Activated CD4-positive, alpha-beta T cell treated with anti-CD3 and anti-CD28 coated beads, Interleukin-2, amount 10 ng/mL, durations not matched to agents 7 days and 5 days (primary cell): Measurements from ENCODE around the gene TMPRSS11B. TPM values are rescaled to one million over a fixed set of nuclear protein-coding genes. Genes with fewer than 3 reads are reported as not detected.
A peak's percentile ranks its signal among the peaks of the same experiment; 100 is the strongest.
"Not testable (repeated sequence)": the region's sequence is repeated elsewhere in the genome, so short reads cannot be mapped to it uniquely, and the experiment has no call there.

Experiments used
- CTCF ChIA-PET: fragments of 350-600 bp; sonication (Branson Sonifier 250); formaldehyde crosslinking; loops from one replicate; lab custom pipeline; 2021; ENCODE audit warnings: antibody characterized with exemption; lab: Charles Lee
- POLR2A ChIA-PET: fragments of 350-600 bp; sonication (Branson Sonifier 250); formaldehyde crosslinking; loops from one replicate; lab custom pipeline; 2021; ENCODE audit warnings: antibody characterized with exemption; lab: Charles Lee
- DNase-seq: peaks from one replicate; pipeline ENCODE4 v3.0.0-alpha.2; 2020
- H3K27ac Mint-ChIP-seq: one replicate; pipeline ENCODE4 v1.8.0; 2021; ENCODE audit warnings: mild to moderate bottlenecking, moderate library complexity, mixed read lengths
- H3K27me3 Mint-ChIP-seq: one replicate; pipeline ENCODE4 v1.8.0; 2021; ENCODE audit warnings: mixed read lengths
- H3K36me3 Mint-ChIP-seq: one replicate; pipeline ENCODE4 v1.8.0; 2021; ENCODE audit warnings: low read depth, mixed read lengths
- H3K4me1 Mint-ChIP-seq: one replicate; pipeline ENCODE4 v1.8.0; 2021; ENCODE audit warnings: mixed read lengths
- H3K4me3 Mint-ChIP-seq: one replicate; pipeline ENCODE4 v1.8.0; 2021; ENCODE audit warnings: mild to moderate bottlenecking, moderate library complexity, mixed read lengths
- H3K9me3 Mint-ChIP-seq: one replicate; pipeline ENCODE4 v1.8.0; 2021; ENCODE audit warnings: mixed read lengths
- total RNA-seq, 2 experiments: library from RNA; stranded (reverse); gene quantifications; one replicate each; pipeline ENCODE4 v1.2.3, GENCODE V29; 2021

The TMPRSS11B gene, protein sequence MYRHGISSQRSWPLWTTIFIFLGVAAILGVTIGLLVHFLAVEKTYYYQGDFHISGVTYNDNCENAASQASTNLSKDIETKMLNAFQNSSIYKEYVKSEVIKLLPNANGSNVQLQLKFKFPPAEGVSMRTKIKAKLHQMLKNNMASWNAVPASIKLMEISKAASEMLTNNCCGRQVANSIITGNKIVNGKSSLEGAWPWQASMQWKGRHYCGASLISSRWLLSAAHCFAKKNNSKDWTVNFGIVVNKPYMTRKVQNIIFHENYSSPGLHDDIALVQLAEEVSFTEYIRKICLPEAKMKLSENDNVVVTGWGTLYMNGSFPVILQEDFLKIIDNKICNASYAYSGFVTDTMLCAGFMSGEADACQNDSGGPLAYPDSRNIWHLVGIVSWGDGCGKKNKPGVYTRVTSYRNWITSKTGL
- total RNA-seq, result not detected

- Mint-ChIP-seq H3K36me3 (no peaks in the 10 kb centered on the region), H3K27ac (no peak within 1 kb of the TSS), H3K9me3 (no peaks in the 10 kb centered on the region), H3K27me3 (peaks cover 3% of the 10 kb centered on the region), H3K4me3 (no peak within 1 kb of the TSS), H3K4me1 (peaks cover 7% of the 10 kb centered on the region)
- DNase-seq, result no peak
- ChIA-PET POLR2A (no interaction called here), CTCF (no interaction called here)
Measured at GRCh38 chr4:68245594-68245993, at the start of gene TMPRSS11B. TSS of gene TMPRSS11B (minus strand) at chr4:68245694. CDS start at chr4:68245558, 136 bp downstream.

- Mint-ChIP-seq H3K4me3 (no peak overlapping the region), H3K27ac (no peak overlapping the region)
Measured at GRCh38 chr4:68291256-68291655, 45.8 kb upstream of the TMPRSS11B start.

DNA sequence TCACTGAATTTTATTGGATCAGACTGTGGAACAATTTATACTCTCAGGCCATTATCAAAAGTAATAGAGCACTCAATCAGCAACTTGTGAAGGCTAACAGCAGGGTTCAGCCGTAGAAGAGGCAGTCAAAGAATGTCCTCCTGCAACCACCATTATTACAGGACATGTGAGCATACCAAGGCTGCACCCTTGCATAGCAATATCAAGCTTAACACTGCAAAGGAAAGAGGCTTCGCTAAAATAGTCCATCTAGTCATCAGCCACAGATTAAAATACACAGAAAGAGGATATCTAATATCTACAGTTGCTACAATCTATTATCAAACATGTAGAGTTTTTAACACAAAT is 42.9 kb upstream of the TMPRSS11B start:
- Mint-ChIP-seq H3K9me3 (no peaks in the 10 kb centered on the region), H3K4me1 (no peaks in the 10 kb centered on the region), H3K27ac (no peak overlapping the region), H3K27me3 (peaks cover 12% of the 10 kb centered on the region), H3K36me3 (no peaks in the 10 kb centered on the region), H3K4me3 (no peak overlapping the region)
- CTCF ChIA-PET, result no interaction called here
- POLR2A ChIA-PET, result no interaction called here
- no peak for DNase-seq

More at GRCh38 chr4:68291256-68291655, 45.8 kb upstream of the TMPRSS11B start:
- Mint-ChIP-seq H3K36me3 (no peaks in the 10 kb centered on the region), H3K4me1 (no peaks in the 10 kb centered on the region), H3K9me3 (no peaks in the 10 kb centered on the region), H3K27me3 (peaks cover 8% of the 10 kb centered on the region)
- no peak for DNase-seq
- CTCF ChIA-PET, result no interaction called here
- POLR2A ChIA-PET, result no interaction called here

GRCh38 chr4:68287704-68288392 is 42.4 kb upstream of the TMPRSS11B start:
- ChIA-PET CTCF (no interaction called here), POLR2A (no interaction called here)
- H3K36me3 Mint-ChIP-seq, result no peaks in the 10 kb centered on the region
- no peak overlapping the region for H3K27ac Mint-ChIP-seq
- H3K9me3 Mint-ChIP-seq, result no peaks in the 10 kb centered on the region
- DNase-seq, result no peak
- H3K4me3 Mint-ChIP-seq, result no peak overlapping the region
- peaks cover 12% of the 10 kb centered on the region for H3K27me3 Mint-ChIP-seq
- no peaks in the 10 kb centered on the region for H3K4me1 Mint-ChIP-seq

DNA sequence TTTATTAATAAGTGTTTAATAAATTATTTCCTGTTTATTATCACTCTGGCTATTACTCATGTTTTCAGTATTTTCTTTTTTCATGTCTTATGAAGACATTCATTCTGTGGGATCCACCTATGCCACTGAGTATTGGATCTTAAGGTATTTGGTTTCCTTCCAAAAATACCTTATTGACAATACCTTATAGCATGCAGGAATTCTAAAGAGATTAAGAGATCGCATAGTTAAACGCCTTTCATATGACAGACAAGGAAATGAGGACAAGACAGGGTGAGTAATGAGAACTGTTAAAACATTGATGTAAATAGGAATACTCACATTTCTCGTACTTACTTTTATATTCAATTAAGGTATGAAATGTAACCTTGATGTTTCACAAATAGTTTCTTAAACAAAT is 38.2 kb upstream of the TMPRSS11B start:
- H3K27ac Mint-ChIP-seq, result no peak overlapping the region
- no peaks in the 10 kb centered on the region for H3K36me3 Mint-ChIP-seq
- DNase-seq, result no peak
- H3K9me3 Mint-ChIP-seq, result no peaks in the 10 kb centered on the region
- ChIA-PET CTCF (no interaction called here), POLR2A (no interaction called here)
- H3K4me1 Mint-ChIP-seq, result no peaks in the 10 kb centered on the region
- H3K27me3 Mint-ChIP-seq, result peaks cover 8% of the 10 kb centered on the region
- H3K4me3 Mint-ChIP-seq, result no peak overlapping the region

DNA sequence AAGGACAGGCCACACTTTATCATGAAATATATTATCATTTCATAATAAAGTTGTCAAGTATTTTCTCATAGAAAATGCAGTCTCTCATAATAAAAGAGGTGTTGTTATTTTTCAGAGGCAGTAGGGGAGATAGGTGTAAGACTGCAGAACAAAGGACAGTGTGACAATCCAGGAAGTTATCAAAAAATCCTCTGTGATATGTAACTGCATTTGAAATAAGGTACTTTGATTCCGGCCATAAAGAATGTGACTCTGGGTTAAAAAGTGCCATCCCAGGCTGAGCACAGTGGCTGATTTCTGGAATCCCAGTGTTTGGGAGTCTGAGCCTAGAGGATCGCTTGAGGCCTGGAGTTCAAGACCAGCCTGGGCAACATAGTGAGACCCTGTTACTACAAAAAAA is 37.6 kb upstream of the TMPRSS11B start:
- POLR2A ChIA-PET, result no interaction called here
- Mint-ChIP-seq H3K27me3 (peaks cover 4% of the 10 kb centered on the region), H3K4me1 (no peaks in the 10 kb centered on the region), H3K4me3 (no peak overlapping the region), H3K36me3 (no peaks in the 10 kb centered on the region), H3K27ac (no peak overlapping the region), H3K9me3 (no peaks in the 10 kb centered on the region)
- DNase-seq, result no peak
- CTCF ChIA-PET, result no interaction called here

GRCh38 chr4:68281796-68282740 is 36.6 kb upstream of the TMPRSS11B start:
- H3K9me3 Mint-ChIP-seq, H3K4me3 Mint-ChIP-seq, POLR2A ChIA-PET, DNase-seq, H3K27ac Mint-ChIP-seq, CTCF ChIA-PET, H3K4me1 Mint-ChIP-seq, H3K27me3 Mint-ChIP-seq, H3K36me3 Mint-ChIP-seq: not testable (repeated sequence)

- Mint-ChIP-seq H3K9me3 (no peaks in the 10 kb centered on the region), H3K27ac (no peak overlapping the region), H3K4me3 (no peak overlapping the region), H3K4me1 (no peaks in the 10 kb centered on the region), H3K27me3 (peaks cover 6% of the 10 kb centered on the region), H3K36me3 (no peaks in the 10 kb centered on the region)
- ChIA-PET CTCF (interaction anchor here (0.7 kb wide), 1 partner anchor 15 kb away, joined by 4 read pairs; no protein-coding TSS in a partner anchor), POLR2A (no interaction called here)
- no peak for DNase-seq
Measured at GRCh38 chr4:68278029-68278428, 32.5 kb upstream of the TMPRSS11B start.

DNA sequence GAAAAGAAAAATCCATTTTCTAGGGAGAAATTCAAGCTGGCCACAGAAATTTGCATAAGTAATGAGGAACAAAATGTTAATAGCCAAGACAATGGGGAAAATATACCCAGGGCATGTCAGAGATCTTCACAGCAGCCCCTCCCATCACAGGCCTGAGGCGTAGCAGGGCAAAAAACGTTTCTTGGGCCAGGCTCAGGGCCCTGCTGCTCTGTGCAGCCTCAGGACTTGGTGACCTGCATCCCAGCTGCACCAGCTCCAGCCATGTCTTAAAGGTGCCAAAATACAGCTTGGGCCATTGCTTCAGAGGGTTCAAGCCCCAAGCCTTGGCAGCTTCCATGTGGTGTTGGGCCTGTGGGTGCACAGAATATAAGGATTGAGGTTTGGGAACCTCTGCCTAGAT is 32.1 kb upstream of the TMPRSS11B start:
- no peak overlapping the region for H3K4me3 Mint-ChIP-seq
- no peaks in the 10 kb centered on the region for H3K4me1 Mint-ChIP-seq
- ChIA-PET CTCF (interaction anchor here (0.7 kb wide), 1 partner anchor 14 kb away, joined by 4 read pairs; no protein-coding TSS in a partner anchor), POLR2A (no interaction called here)
- DNase-seq, result no peak
- H3K27me3 Mint-ChIP-seq, result peaks cover 8% of the 10 kb centered on the region
- H3K9me3 Mint-ChIP-seq, result no peaks in the 10 kb centered on the region
- no peaks in the 10 kb centered on the region for H3K36me3 Mint-ChIP-seq
- H3K27ac Mint-ChIP-seq, result no peak overlapping the region

GRCh38 chr4:68272860-68273259 is 27.4 kb upstream of the TMPRSS11B start:
- Mint-ChIP-seq H3K9me3 (no peaks in the 10 kb centered on the region), H3K4me1 (peaks cover 3% of the 10 kb centered on the region), H3K36me3 (no peaks in the 10 kb centered on the region), H3K27ac (no peak overlapping the region), H3K4me3 (no peak overlapping the region), H3K27me3 (peaks cover 12% of the 10 kb centered on the region)
- CTCF ChIA-PET, result interaction anchor here (1.6 to 1.8 kb wide), 2 partner anchors 10 to 17 kb away, joined by 5 read pairs; no protein-coding TSS in a partner anchor
- no peak for DNase-seq
- POLR2A ChIA-PET, result no interaction called here

DNA sequence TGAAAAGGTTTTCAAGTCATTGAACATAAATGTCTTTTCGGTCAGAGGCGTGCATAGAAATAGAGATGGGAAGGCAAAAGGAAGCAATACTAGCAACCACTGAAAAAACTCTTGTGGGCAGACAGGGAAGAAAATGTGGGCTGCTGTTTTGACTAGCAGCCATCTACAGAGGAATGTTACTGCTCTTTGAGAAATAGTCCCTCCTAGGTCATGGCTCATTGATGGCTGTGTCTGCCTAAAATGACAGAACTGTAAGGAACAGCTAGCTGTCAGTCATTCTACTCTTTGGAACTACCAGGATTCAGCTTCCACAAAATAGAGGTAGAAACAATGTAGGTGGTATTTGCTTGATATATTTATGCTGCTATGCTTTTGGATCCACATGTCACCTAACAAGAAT is 26.9 kb upstream of the TMPRSS11B start:
- peaks cover 12% of the 10 kb centered on the region for H3K27me3 Mint-ChIP-seq
- peak overlapping the region; percentile 16 for H3K4me3 Mint-ChIP-seq
- no peak overlapping the region for H3K27ac Mint-ChIP-seq
- H3K9me3 Mint-ChIP-seq, result no peaks in the 10 kb centered on the region
- DNase-seq, result no peak
- H3K36me3 Mint-ChIP-seq, result no peaks in the 10 kb centered on the region
- ChIA-PET CTCF (interaction anchor here (0.7 to 1.8 kb wide), 5 partner anchors 9 to 103 kb away, joined by 3 to 5 read pairs (median 4); no protein-coding TSS in a partner anchor), POLR2A (no interaction called here)
- peaks cover 7% of the 10 kb centered on the region for H3K4me1 Mint-ChIP-seq

GRCh38 chr4:68271851-68272357 is 26.4 kb upstream of the TMPRSS11B start:
- POLR2A ChIA-PET, result no interaction called here
- no peak for DNase-seq

More at GRCh38 chr4:68271851-68272357, 26.4 kb upstream of the TMPRSS11B start:
- no peaks in the 10 kb centered on the region for H3K36me3 Mint-ChIP-seq
- H3K4me3 Mint-ChIP-seq, result peak overlapping the region; percentile 16
- CTCF ChIA-PET, result interaction anchor here (0.7 to 1.8 kb wide), 5 partner anchors 9 to 103 kb away, joined by 3 to 5 read pairs (median 4); no protein-coding TSS in a partner anchor
- H3K27me3 Mint-ChIP-seq, result peaks cover 12% of the 10 kb centered on the region
- peaks cover 7% of the 10 kb centered on the region for H3K4me1 Mint-ChIP-seq
- no peaks in the 10 kb centered on the region for H3K9me3 Mint-ChIP-seq
- H3K27ac Mint-ChIP-seq, result no peak overlapping the region
